K562 (cell line): ENCODE results near the gene PRDM2. TPM values are rescaled to one million over a fixed set of nuclear protein-coding genes. Genes with fewer than 3 reads are reported as not detected.
A peak's percentile ranks its signal among the peaks of the same experiment; 100 is the strongest.

Experiments used
- GTF3C2 ChIP-seq: IDR thresholded peaks from 3 replicates; pipeline ENCODE4 v1.6.1; 2011; ENCODE audit warnings: borderline replicate concordance, mild to moderate bottlenecking, moderate library complexity; ENCODE audit not compliant: insufficient read length; ENCODE audit errors: extremely low read depth
- HMGN3 ChIP-seq: IDR thresholded peaks from 2 replicates; pipeline ENCODE4 v1.6.1; 2011; ENCODE audit warnings: borderline replicate concordance, low read depth, mild to moderate bottlenecking, mixed read lengths, low read length; ENCODE audit not compliant: insufficient read length; ENCODE audit errors: extremely low read depth
- IRF1 ChIP-seq: sonication (generic); formaldehyde crosslinking; IDR thresholded peaks from 2 replicates; pipeline ENCODE4 v1.8.0; 2022; ENCODE audit warnings: missing genetic modification reagents, mild to moderate bottlenecking, borderline replicate concordance
- MCM3 ChIP-seq: fragments of 450-650 bp; IDR thresholded peaks from 2 replicates; pipeline ENCODE4 v1.6.1; 2016
- PHB2 ChIP-seq: fragments of 450-650 bp; IDR thresholded peaks from 2 replicates; pipeline ENCODE4 v1.6.1; 2017; ENCODE audit warnings: low read depth
- PHF20 ChIP-seq: fragments of 450-650 bp; IDR thresholded peaks from 2 replicates; pipeline ENCODE4 v1.6.1; 2018; ENCODE audit not compliant: partially characterized antibody
- PRMT5 ChIP-seq: sonication (generic); formaldehyde crosslinking; IDR thresholded peaks from 2 replicates; pipeline ENCODE4 v1.5.0; 2020; ENCODE audit warnings: missing genetic modification reagents
- RBBP5 ChIP-seq: fragments of 200-600 bp; sonication (generic); IDR thresholded peaks from 2 replicates; pipeline ENCODE4 v1.6.1; 2012; ENCODE audit warnings: borderline replicate concordance, mild to moderate bottlenecking, low read length, control low read depth, inconsistent platforms; ENCODE audit not compliant: insufficient read depth, poor library complexity, severe bottlenecking
- RBM22 ChIP-seq: fragments of 200-400 bp; formaldehyde crosslinking; IDR thresholded peaks from 2 replicates; pipeline ENCODE4 v1.6.1; 2018; ENCODE audit warnings: low read length, low read depth; ENCODE audit not compliant: poor library complexity, severe bottlenecking
- SMAD1 ChIP-seq: fragments of 150-350 bp; IDR thresholded peaks from 2 replicates; pipeline ENCODE4 v1.6.1; 2014; ENCODE audit warnings: low read length, low read depth; ENCODE audit not compliant: partially characterized antibody
- THRAP3 ChIP-seq: fragments of 450-650 bp; IDR thresholded peaks from 2 replicates; pipeline ENCODE4 v1.6.1; 2016; ENCODE audit warnings: mild to moderate bottlenecking, inconsistent platforms, borderline replicate concordance
- TRIM24 ChIP-seq, 2 experiments: fragments of 450-650 bp; IDR thresholded peaks; 2 replicates each; pipeline ENCODE4 v1.6.1; 2016
- UBTF ChIP-seq, 2 experiments: IDR thresholded peaks; 2 replicates each; pipeline ENCODE4 v1.6.1; 2012; ENCODE audit warnings: improper control_type of control experiment in 2 of 2, low read depth in 2 of 2, low read length in 2 of 2, borderline replicate concordance in 1 of 2
- ZNF12 ChIP-seq: sonication (generic); formaldehyde crosslinking; IDR thresholded peaks from 2 replicates; pipeline ENCODE4 v1.4.0; 2020; ENCODE audit warnings: mild to moderate bottlenecking, missing genetic modification reagents
- ZNF282 ChIP-seq: sonication (generic); formaldehyde crosslinking; IDR thresholded peaks from 2 replicates; pipeline ENCODE4 v1.8.1; 2023; ENCODE audit warnings: missing genetic modification reagents
- ZNF512 ChIP-seq: IDR thresholded peaks from 2 replicates; pipeline ENCODE4 v1.6.1; 2016; ENCODE audit warnings: missing genetic modification characterization, missing compliant biosample characterization
- polyA plus RNA-seq, 8 experiments: library from polyadenylated mRNA; depleted of rRNA in 4 of 8; stranded (reverse) in 5 of 8; unstranded in 3 of 8; fragments of >200 nt; fragmentation: Nextera tagmentation in 2 of 8; fragmentation: Illumina TruSeq in 1 of 8; extraction: Ambion mirVana in 2 of 8; extraction: Trizol in 1 of 8; gene quantifications; 2 replicates each; pipeline versions ENCODE4 v1.2.1 to v1.2.3, GENCODE V29; 2011 to 2014; ENCODE audit warnings: inconsistent platforms in 1 of 8, missing spikeins in 1 of 8
- total RNA-seq, 7 experiments: library from RNA; depleted of rRNA in 6 of 7; stranded (reverse); fragments of >200 nt in 6 of 7; fragmentation: Illumina TruSeq in 2 of 7; extraction: Trizol in 2 of 7; gene quantifications; 2 replicates each; pipeline versions ENCODE4 v1.2.1 to v1.2.3, GENCODE V29; 2011 to 2021; ENCODE audit warnings: low replicate concordance in 1 of 7
- TF ChIP-seq, protein P1 (sequence below), 2 experiments: fragments of 250-450 bp in 1 of 2; fragments of 450-650 bp in 1 of 2; sonication (Bioruptor Pico) in 1 of 2; IDR thresholded peaks; 2 replicates each; pipeline versions ENCODE4 v1.6.1 to v1.8.0; 2016 to 2021; ENCODE audit warnings: mild to moderate bottlenecking in 2 of 2, moderate library complexity in 2 of 2, missing compliant biosample characterization in 1 of 2, missing genetic modification characterization in 1 of 2

PRDM2 gene
- total and polyA plus RNA-seq, 9 of the 15 experiments (the other 6 are each of a cell fraction or from before 2014, with no cell fraction given), result 5.4 to 27.6 (median 12.5) TPM

- TF ChIP-seq SMAD1, result no peak
- TF ChIP-seq ZNF12, result 0 out of 2 replicates have a peak, but pooled peaks have one; percentile 66
- TF ChIP-seq PHB2, result 0 out of 2 replicates have a peak, but pooled peaks have one; percentile 9
- TF ChIP-seq RBM22, result peak; percentile 29
- peak; percentile 31 for TF ChIP-seq PHF20
- no peak for TF ChIP-seq PRMT5 (CRISPR knock-in tag)
- TF ChIP-seq ZNF282 (CRISPR knock-in tag), result no peak
- TF ChIP-seq ZNF512, result no peak; the same call in 1 of the 2 replicates
- no peak for TF ChIP-seq TRIM24 (IDR thresholded peaks at IDR 0.05)
- no peak for TF ChIP-seq IRF1 (CRISPR knock-in tag)
- TF ChIP-seq THRAP3, result no peak
- TF ChIP-seq, protein P1, sequence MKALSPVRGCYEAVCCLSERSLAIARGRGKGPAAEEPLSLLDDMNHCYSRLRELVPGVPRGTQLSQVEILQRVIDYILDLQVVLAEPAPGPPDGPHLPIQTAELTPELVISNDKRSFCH (CRISPR knock-in tag; IDR thresholded peaks at IDR 0.05), result no peak
- TF ChIP-seq, protein P1 (tag; IDR thresholded peaks at IDR 0.05), result no peak
- TF ChIP-seq RBBP5, result peak; percentile 94
- no peak for TF ChIP-seq GTF3C2
- TF ChIP-seq HMGN3, result no peak
- no peak for TF ChIP-seq MCM3
- peak; percentile 90 to 98 for TF ChIP-seq UBTF (IDR thresholded peaks at IDR 0.05; ENCODE audit: borderline replicate concordance in 1 of 2, low read depth in 2 of 2, low read length in 2 of 2)
Measured at GRCh38 chr1:13749543-13750341, 49.8 kb downstream of the PRDM2 start (continued).
